Astrocyte (in vitro differentiated cells and primary cell): ENCODE results near the gene ASB3.

ENCODE experiments used
- EZH2 ChIP-seq: IDR thresholded peaks from 2 replicates; pipeline ENCODE4 v1.6.1; 2012; ENCODE audit warnings: mild to moderate bottlenecking, low read length, inconsistent platforms; ENCODE audit not compliant: insufficient read depth
- TF ChIP-seq, protein P1 (sequence below): IDR thresholded peaks from 2 replicates; pipeline ENCODE4 v1.5.1; 2011; ENCODE audit warnings: low read depth, mild to moderate bottlenecking, inconsistent platforms, low read length, moderate library complexity; ENCODE audit not compliant: insufficient read depth

DNA sequence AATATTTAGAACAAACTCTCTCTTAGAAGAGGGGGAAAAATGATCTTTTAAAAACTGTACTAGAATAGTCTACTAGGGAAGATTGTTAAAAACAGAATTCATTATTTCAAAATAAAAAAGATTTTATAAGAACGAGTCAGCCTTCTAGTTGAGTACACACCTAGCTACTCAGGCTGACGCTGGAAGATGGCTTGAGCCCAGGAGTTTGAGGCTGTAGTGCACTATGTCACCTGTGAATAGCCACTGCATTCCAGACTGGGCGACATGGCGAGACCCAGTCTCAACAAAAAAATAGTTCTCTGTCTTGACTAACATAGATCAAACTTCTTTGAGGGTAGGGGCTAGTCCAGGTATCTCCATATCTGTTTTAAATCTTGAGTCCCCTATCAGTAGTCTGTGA is 34.0 kb upstream of the ASB3 start:
- TF ChIP-seq, protein P1, sequence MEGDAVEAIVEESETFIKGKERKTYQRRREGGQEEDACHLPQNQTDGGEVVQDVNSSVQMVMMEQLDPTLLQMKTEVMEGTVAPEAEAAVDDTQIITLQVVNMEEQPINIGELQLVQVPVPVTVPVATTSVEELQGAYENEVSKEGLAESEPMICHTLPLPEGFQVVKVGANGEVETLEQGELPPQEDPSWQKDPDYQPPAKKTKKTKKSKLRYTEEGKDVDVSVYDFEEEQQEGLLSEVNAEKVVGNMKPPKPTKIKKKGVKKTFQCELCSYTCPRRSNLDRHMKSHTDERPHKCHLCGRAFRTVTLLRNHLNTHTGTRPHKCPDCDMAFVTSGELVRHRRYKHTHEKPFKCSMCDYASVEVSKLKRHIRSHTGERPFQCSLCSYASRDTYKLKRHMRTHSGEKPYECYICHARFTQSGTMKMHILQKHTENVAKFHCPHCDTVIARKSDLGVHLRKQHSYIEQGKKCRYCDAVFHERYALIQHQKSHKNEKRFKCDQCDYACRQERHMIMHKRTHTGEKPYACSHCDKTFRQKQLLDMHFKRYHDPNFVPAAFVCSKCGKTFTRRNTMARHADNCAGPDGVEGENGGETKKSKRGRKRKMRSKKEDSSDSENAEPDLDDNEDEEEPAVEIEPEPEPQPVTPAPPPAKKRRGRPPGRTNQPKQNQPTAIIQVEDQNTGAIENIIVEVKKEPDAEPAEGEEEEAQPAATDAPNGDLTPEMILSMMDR: no peak
- TF ChIP-seq EZH2: no peak
